HG02678 (cell line): ENCODE results near the gene IDS.
"Not testable (repeated sequence)": the region's sequence is repeated elsewhere in the genome, so short reads cannot be mapped to it uniquely, and the experiment has no call there.

ENCODE experiments used
- ATAC-seq: cut with Tn5 transposase; IDR thresholded peaks from one replicate; pipeline ENCODE4 v1.9.1; 2021; ENCODE audit warnings: mild to moderate bottlenecking, moderate library complexity; ENCODE audit not compliant: unreplicated experiment

The IDS gene

DNA sequence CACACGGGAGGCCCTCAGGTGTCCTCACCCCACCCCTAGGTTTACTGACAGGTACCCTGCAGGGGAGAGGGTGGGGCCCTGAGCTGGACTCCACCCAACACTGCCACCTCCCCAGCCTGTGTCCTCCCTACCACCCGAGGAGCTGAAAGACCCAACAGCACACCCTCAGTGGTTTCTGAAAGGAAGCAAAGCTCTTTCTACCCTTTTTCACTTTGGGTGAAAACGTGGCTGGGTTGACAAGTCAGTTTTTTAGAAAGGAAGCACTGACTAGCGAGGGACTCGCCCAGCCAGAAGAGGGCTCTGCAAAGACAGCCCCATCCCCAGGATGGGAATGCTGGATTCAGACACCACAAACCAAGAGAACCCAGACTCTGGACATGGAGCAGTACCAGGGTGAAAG is 2.2 kb downstream of the IDS start:
- ATAC-seq: not testable (repeated sequence)

DNA sequence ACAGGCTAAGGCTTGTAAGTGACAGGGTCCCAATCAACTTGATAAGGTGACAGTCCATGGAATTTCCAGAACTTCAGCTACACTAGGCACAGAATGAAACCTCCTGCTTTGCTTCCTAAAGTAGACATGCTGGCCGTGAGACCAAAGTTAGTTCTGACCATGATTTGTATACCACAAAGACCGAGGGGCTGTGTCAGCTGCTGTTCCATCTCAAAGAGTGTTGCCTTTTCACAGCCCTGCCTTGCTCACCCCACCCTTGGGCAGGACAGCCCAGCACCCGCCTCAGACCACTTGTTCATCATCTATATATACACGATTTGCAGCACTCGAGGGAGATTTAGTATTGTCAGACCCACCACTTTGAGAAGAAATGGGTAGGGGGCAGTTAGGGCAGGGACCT is 5.3 kb downstream of the IDS start:
- ATAC-seq: no peak

DNA sequence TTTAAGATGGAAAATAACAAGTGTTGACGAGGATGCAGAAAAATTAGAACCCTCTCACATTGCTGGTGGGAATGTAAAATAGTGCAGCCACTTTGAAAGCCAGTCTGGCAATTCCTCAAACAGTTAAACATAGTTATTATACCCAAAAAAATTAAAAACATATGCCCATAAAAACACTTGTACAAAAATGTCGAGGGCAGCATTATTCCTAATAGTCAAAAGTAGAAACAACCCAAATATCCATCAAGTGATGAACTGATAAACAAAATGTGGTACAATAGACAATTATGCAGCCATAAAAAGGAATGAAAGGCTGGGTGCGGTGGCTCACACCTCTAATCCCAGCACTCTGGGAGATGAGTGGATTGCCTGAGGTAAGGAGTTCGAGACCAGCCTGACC is 6.3 kb downstream of the IDS start:
- ATAC-seq: no peak

GRCh38 chrX:149497626-149498025 is 7.5 kb downstream of the IDS start:
- ATAC-seq: no peak

- ATAC-seq: no peak
These were observed 8.1 kb downstream of the IDS start for GRCh38 chrX:149497054-149497453.

- ATAC-seq: no peak
These were observed 9.5 kb downstream of the IDS start for GRCh38 chrX:149495573-149496071.

DNA sequence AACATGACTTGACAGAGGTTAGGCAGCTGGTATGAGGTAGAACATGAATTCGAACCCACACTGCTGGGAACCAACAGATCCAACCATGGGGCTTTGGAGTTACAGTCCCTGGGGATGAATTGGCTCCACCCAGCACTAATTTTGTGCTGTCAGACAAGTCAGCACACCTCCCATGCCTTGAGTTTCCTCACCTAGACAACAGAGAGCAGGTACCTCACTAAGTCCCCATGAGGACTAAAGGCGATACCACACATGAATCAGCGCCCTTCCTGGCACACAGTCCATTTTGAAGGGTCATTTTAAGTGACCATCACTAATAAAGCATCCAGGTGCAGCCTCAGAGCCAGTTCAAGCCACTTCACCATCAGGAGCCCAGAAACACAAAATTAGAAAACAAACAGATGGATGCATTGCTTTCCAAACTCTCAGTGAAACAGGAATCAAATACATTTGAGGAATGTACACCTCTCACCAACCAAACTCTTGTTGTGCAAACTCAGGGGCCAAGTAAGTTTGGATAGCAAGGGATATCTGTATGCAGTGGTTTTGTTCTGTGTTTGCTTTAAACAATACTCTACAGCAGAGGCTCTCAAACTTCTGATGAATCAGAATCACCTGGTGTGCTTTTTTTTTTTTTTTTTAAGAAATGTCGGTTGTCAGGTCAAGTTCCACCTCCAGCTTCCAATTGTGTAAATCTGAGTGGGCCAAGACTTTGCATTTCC is 10.1 kb downstream of the IDS start:
- ATAC-seq: no peak

- no peak for ATAC-seq
These were observed 11.2 kb downstream of the IDS start for GRCh38 chrX:149493567-149494562.

DNA sequence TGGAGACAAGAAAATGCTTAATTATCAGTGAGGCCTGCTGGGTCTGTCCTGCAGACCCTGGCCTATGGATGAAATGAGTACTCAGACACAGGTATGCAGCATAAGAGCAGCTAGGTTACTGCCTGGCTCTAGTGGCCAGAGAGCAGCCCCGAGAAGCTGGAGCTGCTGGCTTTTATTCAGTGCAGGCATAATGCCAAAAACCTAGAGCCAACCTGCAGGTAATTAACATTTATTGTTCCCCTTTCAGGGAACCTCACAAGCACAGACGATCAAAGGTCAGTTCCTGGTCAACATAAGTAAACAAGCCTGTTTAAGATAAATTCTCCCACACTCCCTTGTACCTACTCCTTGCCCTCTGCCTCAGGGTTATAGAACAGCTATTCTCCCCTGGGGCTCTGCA is 13.3 kb downstream of the IDS start:
- no peak for ATAC-seq

- no peak for ATAC-seq
These were observed 15.0 kb downstream of the IDS start for GRCh38 chrX:149490100-149490499.

GRCh38 chrX:149488411-149489052 is 16.6 kb downstream of the IDS start:
- ATAC-seq: not testable (repeated sequence)

DNA sequence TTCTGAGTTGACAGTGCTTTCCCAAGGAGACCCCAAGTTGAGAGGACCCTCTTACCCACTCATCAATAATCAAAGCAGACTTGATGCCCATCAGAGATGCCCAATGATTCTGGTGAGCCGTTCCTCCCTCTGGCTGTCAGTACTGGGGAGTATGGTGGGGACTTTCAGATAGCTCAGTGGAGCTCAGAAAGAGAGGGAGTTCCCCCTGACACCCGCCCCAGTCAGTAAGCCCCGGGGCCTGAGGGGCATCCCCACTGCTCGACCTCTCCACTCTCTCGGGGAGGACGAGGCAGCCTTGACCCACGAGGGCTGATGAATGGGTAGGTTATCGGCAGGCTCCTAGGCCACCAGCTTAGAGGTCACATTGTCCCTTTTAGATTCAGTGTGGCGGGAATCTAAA is 17.1 kb downstream of the IDS start:
- ATAC-seq: not testable (repeated sequence)

DNA sequence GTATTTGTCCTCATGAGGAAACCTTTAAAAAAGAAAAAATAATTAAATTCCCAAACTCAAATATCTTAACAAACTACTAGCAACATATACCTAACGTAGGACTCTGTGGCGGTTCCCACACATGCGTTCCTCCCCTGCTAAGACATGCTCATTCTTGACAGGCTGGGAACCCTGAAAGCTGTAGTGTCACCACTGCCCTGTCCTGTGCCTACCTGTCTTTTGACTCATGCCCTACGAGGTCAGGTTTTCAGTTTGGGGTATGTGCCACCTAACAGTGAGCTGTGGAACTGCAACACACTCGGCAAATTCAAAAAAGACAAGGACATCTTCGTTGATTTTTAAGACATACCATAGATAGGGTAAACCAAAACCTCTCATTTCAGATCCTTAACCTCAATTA is 17.8 kb downstream of the IDS start:
- ATAC-seq: no peak

- ATAC-seq: peak; percentile 66
These were observed 28.6 kb downstream of the IDS start for GRCh38 chrX:149476513-149476912.

DNA sequence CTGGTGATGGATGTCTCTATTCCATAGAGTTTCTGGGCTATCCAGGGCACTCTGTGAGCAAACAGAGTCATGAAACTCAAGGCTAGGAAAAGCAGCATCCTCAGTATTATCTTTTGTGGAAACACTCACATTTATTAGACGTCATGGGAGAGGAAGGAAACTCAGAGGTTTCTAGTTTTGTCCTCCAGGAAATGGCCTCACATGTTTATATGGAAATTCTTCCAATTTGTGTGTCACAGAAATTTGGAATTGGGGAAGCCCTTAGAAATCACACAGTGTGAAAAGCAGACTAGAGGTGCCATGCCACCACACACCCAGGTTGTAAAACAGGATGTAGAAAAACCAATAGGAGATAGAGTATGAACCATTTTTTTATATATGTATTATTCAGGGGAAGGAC is 31.1 kb downstream of the IDS start:
- ATAC-seq: no peak

DNA sequence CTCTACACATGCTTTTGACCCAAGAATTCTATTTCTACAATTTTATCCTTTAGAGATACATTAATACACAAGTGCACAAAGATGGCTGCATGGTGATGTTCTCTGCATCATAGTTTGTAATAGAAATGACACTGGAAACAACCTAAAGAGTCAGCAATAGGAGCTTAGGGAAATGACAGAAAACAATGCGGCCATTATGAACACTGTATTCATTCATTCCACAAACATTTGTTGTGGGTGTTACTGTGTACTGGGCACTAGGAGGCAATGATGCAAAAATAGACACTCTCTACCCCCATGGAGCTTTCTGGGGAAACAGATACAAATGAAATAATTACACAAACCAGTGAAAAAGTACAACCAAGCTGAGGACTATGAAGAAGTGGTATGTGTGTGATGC is 32.0 kb downstream of the IDS start:
- ATAC-seq: no peak

DNA sequence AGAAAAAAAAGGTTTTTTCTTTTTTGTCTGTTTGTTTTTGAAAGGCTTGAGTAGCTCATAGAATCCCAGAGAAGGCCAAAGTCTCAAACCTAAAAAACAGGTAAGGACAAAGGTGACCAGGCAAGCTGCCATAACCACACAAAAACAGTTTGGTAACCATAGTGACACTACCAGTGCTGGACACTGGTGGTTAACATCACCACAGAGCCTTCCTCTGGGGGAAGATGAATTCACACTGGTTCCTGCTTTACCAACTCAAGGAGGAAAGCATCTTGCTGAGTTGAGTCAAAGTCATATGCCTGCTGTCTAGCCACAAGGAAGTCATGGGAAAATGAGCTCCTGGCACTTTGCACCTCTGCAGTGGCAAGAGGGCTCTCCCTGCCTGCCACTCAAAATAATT is 32.5 kb downstream of the IDS start:
- ATAC-seq: no peak

DNA sequence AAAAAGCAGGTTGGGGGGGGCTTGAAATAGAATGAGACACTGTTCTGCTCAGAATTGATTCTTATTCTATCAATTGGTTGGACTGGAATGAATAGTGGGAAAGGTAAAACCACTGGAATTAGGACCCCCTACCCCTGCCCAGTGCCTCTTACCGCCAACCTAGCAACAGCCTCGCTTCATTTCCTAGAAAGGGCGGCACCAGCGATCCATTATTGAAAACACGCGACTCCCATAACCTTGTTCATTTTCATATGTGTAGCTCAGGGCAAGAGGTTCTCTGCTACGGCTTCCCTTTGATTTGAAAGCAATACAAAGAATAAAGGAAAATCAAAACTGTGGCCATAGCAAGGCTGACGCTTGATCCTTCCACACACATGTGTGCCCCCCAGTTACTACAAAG is 33.7 kb downstream of the IDS start:
- no peak for ATAC-seq

- ATAC-seq: peak; percentile 88
These were observed 34.2 kb downstream of the IDS start for GRCh38 chrX:149470955-149471354.

- no peak for ATAC-seq
These were observed 35.7 kb downstream of the IDS start for GRCh38 chrX:149469406-149469805.

DNA sequence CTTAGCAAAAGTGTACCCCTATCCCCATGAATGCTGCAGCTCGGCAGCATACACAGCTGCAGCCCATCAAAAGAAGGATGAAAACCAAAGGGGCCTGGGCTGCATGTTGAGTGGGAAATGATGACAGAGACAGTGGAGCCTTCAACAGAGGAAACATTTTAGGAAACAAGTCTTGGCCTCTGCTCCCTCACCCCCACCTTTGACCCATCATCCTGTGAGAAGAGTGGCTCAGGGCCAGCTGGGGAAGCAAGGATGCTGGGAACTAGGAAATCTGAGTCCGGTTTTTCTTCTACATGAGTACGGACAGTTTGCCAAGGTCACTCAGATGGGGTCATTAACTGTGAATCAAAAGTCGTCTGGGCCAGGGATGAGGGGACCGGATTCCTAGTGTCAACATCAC is 37.2 kb downstream of the IDS start:
- no peak for ATAC-seq
